ENCODE measurements around the gene TOP2A. TPM values are rescaled to one million over a fixed set of nuclear protein-coding genes. Genes with fewer than 3 reads are reported as not detected.

Gene TOP2A
- total RNA-seq, 1 experiment from 2014 or later = 141 TPM

- no peak for TF ChIP-seq CTCF (IDR thresholded peaks at IDR 0.05 in 2 of 3, conservative IDR thresholded peaks at IDR 0.05 in 1 of 3; ENCODE audit: borderline replicate concordance in 1 of 3, insufficient read depth in 1 of 3, low read depth in 2 of 3, low read length in 2 of 3)
Measured at GRCh38 chr17:40466298-40466971, 48.7 kb upstream of the TOP2A start (continued).

- ATAC-seq = no peak
- CTCF ChIA-PET = interaction anchor here (1.7 to 1.9 kb wide), 2 partner anchors 11 to 14 kb away, joined by 6 to 8 read pairs; no protein-coding TSS in a partner anchor
Measured at GRCh38 chr17:40464392-40464855, 46.7 kb upstream of the TOP2A start.

GRCh38 chr17:40463122-40463550, 45.4 kb upstream of the TOP2A start:
- POLR2A ChIA-PET = no interaction called here
- Histone ChIP-seq H4K20me1 (ENCODE audit: insufficient read depth) (no peaks in the 10 kb centered on the region), H3K9me2 (ENCODE audit: insufficient read depth) (no peaks in the 10 kb centered on the region), H3K4me3 (replicated peaks in 1 of 2; ENCODE audit: low read depth in 1 of 2, low read length in 2 of 2) (no peak overlapping the region), H3K36me3 (ENCODE audit: control insufficient read depth in 1 of 2, insufficient read depth in 2 of 2, low read length in 2 of 2) (no peaks in the 10 kb centered on the region), H3K27ac (ENCODE audit: low read depth, low read length) (no peak overlapping the region), H3K27me3 (ENCODE audit: insufficient read depth, low read length) (no peaks in the 10 kb centered on the region), H3K4me2 (ENCODE audit: low read length) (no peak overlapping the region), H2AFZ (ENCODE audit: low read depth, low read length, poor library complexity, severe bottlenecking) (no peak overlapping the region), H3K9me3 (ENCODE audit: control insufficient read depth in 1 of 2, insufficient read depth in 1 of 2, low read depth in 1 of 2, low read length in 2 of 2) (no peaks in the 10 kb centered on the region), H3K4me1 (ENCODE audit: control insufficient read depth in 1 of 2, insufficient read depth in 2 of 2, low read length in 2 of 2) (no peaks in the 10 kb centered on the region; a peak in 1 of 4 replicates), H3K79me2 (ENCODE audit: insufficient read depth, low read length) (no peaks in the 10 kb centered on the region), H3K9ac (ENCODE audit: low read length) (no peak overlapping the region)
- DNase-seq (ENCODE audit: low read depth, low spot score) (no peak), ATAC-seq (no peak)
- intact Hi-C loops (cut with micrococcal nuclease) = no loop called here
- RAD21 ChIA-PET (ENCODE audit: low non-redundant PET in 1 of 2, low total read pairs in 2 of 2, uncharacterized antibody in 2 of 2, unreplicated experiment in 2 of 2) = no interaction called here
- no peak for TF ChIP-seq RAD21 (IDR thresholded peaks at IDR 0.05; ENCODE audit: low read depth)
- no peak for TF ChIP-seq ATF3 (IDR thresholded peaks at IDR 0.05)
- no peak for TF ChIP-seq FOSL1 (IDR thresholded peaks at IDR 0.05; ENCODE audit: low read depth)
- no peak for TF ChIP-seq TCF7L2 (IDR thresholded peaks at IDR 0.05; ENCODE audit: borderline replicate concordance, extremely low read depth, insufficient read depth, insufficient read length)
- TF ChIP-seq SRF (IDR thresholded peaks at IDR 0.05; ENCODE audit: low read depth) = no peak
- CTCF ChIA-PET = no interaction called here
- no TSS peak for BruUV-seq (replicated peaks)

More at GRCh38 chr17:40464392-40464855, 46.7 kb upstream of the TOP2A start:
- no peaks in the 10 kb centered on the region for H3K9me2 ChIP-seq (ENCODE audit: insufficient read depth)
- no peak overlapping the region for H3K27ac ChIP-seq (ENCODE audit: low read depth, low read length)
- no peaks in the 10 kb centered on the region for H3K27me3 ChIP-seq (ENCODE audit: insufficient read depth, low read length)
- no peak overlapping the region for H3K9ac ChIP-seq (ENCODE audit: low read length)
- intact Hi-C loops (cut with micrococcal nuclease) = no loop called here
- H3K9me3 ChIP-seq (ENCODE audit: control insufficient read depth in 1 of 2, insufficient read depth in 1 of 2, low read depth in 1 of 2, low read length in 2 of 2) = no peaks in the 10 kb centered on the region
- H3K4me1 ChIP-seq (ENCODE audit: control insufficient read depth in 1 of 2, insufficient read depth in 2 of 2, low read length in 2 of 2) = no peaks in the 10 kb centered on the region
- no peaks in the 10 kb centered on the region for H3K36me3 ChIP-seq (ENCODE audit: control insufficient read depth in 1 of 2, insufficient read depth in 2 of 2, low read length in 2 of 2)
- H3K4me3 ChIP-seq (replicated peaks in 1 of 2; ENCODE audit: low read depth in 1 of 2, low read length in 2 of 2) = no peak overlapping the region
- ChIA-PET POLR2A (no interaction called here), RAD21 (ENCODE audit: low non-redundant PET in 1 of 2, low total read pairs in 2 of 2, uncharacterized antibody in 2 of 2, unreplicated experiment in 2 of 2) (no interaction called here)
- no peaks in the 10 kb centered on the region for H4K20me1 ChIP-seq (ENCODE audit: insufficient read depth)
- DNase-seq (ENCODE audit: low read depth, low spot score) = no peak
- TF ChIP-seq RAD21 (IDR thresholded peaks at IDR 0.05; ENCODE audit: low read depth) = no peak
- no peak for TF ChIP-seq POLR2A (IDR thresholded peaks at IDR 0.05; ENCODE audit: borderline replicate concordance, extremely low read depth, insufficient read depth, insufficient read length)
- H2AFZ ChIP-seq (ENCODE audit: low read depth, low read length, poor library complexity, severe bottlenecking) = no peak overlapping the region
- no peaks in the 10 kb centered on the region for H3K79me2 ChIP-seq (ENCODE audit: insufficient read depth, low read length)
- BruUV-seq (replicated peaks) = no TSS peak
- H3K4me2 ChIP-seq (ENCODE audit: low read length) = no peak overlapping the region
